Measurements from ENCODE around the gene ANGPTL8. TPM values are rescaled to one million over a fixed set of nuclear protein-coding genes. Genes with fewer than 3 reads are reported as not detected.

The ANGPTL8 gene
- total RNA-seq, 4 donors from 2014 or later, result not detected

DNA sequence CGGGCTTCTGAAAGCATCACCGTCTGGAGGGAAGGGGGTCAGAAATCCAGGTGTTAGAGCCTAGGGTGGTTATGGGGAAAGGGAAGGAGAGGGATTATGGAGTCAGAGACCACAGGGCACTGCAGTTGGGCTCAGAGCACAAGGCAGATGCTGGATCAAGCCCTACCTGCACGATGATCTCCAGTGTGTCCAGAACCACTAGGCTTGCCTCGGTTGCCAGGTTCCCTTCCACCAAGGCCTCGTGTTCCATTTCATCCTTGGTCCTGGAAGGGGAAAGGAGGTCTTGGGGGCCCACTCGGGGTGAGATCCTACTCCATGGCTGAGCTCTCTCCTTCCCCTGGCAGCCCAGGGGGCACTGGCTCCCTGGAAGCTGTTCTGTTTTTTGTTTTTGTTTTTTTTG is 25.0 kb upstream of the ANGPTL8 start:
- H3K4me1 ChIP-seq, result no peaks in the 10 kb centered on the region
- H3K4me3 ChIP-seq, result no peak overlapping the region
- TF ChIP-seq POLR2A (IDR thresholded peaks at IDR 0.05) (no peak), CTCF (IDR thresholded peaks at IDR 0.05) (no peak)
- H3K27me3 ChIP-seq, result no peaks in the 10 kb centered on the region
- peaks cover 0 to 59% (median 3%) of the 10 kb centered on the region in 3 donors for H3K36me3 ChIP-seq
- no peak overlapping the region for H3K27ac ChIP-seq
- DNase-seq, result no peak
- H3K9me3 ChIP-seq, result no peaks in the 10 kb centered on the region

- no peak overlapping the region for H3K4me3 ChIP-seq
- no peak for DNase-seq
- peaks cover 0 to 4% (median 0%) of the 10 kb centered on the region in 4 donors for H3K9me3 ChIP-seq
- H3K27ac ChIP-seq, result no peak overlapping the region
- H3K36me3 ChIP-seq, result peaks cover 0 to 49% (median 8%) of the 10 kb centered on the region in 3 donors
- TF ChIP-seq CTCF (IDR thresholded peaks at IDR 0.05) (no peak), POLR2A (IDR thresholded peaks at IDR 0.05) (no peak)
- H3K27me3 ChIP-seq, result no peaks in the 10 kb centered on the region
- no peaks in the 10 kb centered on the region for H3K4me1 ChIP-seq
Observed at GRCh38 chr19:11221082-11221598, 18.3 kb upstream of the ANGPTL8 start.

GRCh38 chr19:11223200-11223599 is 16.2 kb upstream of the ANGPTL8 start:
- TF ChIP-seq CTCF (IDR thresholded peaks at IDR 0.05) (no peak), POLR2A (IDR thresholded peaks at IDR 0.05) (no peak)
- DNase-seq, result no peak
- Histone ChIP-seq H3K9me3 (peaks cover 0 to 4% (median 0%) of the 10 kb centered on the region in 4 donors), H3K27ac (no peak overlapping the region), H3K4me1 (no peaks in the 10 kb centered on the region), H3K36me3 (peaks cover 0 to 36% (median 8%) of the 10 kb centered on the region in 3 donors), H3K4me3 (no peak overlapping the region), H3K27me3 (no peaks in the 10 kb centered on the region)

- no peak overlapping the region for H3K4me3 ChIP-seq
- DNase-seq, result no peak
- peaks cover 0 to 33% (median 8%) of the 10 kb centered on the region in 3 donors for H3K36me3 ChIP-seq
- TF ChIP-seq CTCF (IDR thresholded peaks at IDR 0.05), result no peak
- TF ChIP-seq POLR2A (IDR thresholded peaks at IDR 0.05), result no peak
- H3K27me3 ChIP-seq, result no peaks in the 10 kb centered on the region
- H3K9me3 ChIP-seq, result peaks cover 0 to 4% (median 0%) of the 10 kb centered on the region in 4 donors
- no peaks in the 10 kb centered on the region for H3K4me1 ChIP-seq
- no peak overlapping the region for H3K27ac ChIP-seq
Observed at GRCh38 chr19:11224429-11224828, 15.0 kb upstream of the ANGPTL8 start.

DNA sequence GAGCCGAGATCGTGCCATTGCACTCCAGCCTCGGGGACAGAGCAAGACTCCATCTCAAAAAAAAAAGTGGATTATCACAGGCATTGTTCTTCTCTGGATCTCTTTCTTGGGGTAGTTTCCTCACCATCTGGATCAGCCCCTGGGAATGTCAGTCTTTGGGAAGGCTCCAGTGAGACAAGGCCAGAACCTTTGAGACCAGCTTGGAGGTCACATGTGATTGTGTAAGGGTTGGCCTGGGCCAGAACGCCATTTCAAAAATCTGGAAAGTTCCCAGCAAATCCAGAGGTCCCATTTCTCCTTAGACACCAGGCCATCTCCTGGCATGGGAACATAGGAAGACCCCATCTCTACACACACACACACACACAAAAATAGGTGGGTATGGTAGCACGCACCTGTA is 14.2 kb upstream of the ANGPTL8 start:
- Histone ChIP-seq H3K9me3 (peaks cover 0 to 4% (median 0%) of the 10 kb centered on the region in 4 donors), H3K27ac (no peak overlapping the region), H3K36me3 (peaks cover 0 to 33% (median 8%) of the 10 kb centered on the region in 3 donors), H3K4me3 (no peak overlapping the region), H3K4me1 (no peaks in the 10 kb centered on the region), H3K27me3 (no peaks in the 10 kb centered on the region)
- DNase-seq, result no peak
- TF ChIP-seq POLR2A (IDR thresholded peaks at IDR 0.05) (no peak), CTCF (IDR thresholded peaks at IDR 0.05) (no peak)

DNA sequence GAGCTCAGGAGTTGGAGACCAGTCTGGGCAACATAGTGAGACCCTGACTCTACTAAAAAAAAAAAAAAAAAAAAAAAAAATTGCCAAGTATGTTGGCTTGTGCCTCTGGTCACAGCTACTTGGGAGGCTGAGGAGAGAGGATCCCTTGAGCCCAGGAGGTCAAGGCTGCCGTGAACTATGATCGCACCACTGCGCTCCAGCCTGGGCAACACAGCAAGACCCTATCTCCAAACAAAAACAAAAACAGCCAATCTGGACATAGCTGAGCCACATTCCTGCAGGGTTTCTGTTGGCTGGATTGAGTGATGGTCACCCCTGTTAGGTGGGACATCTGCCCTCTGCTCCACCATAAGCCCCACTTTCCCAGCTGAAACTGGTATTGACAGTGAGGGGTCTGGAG is 13.6 kb upstream of the ANGPTL8 start:
- Histone ChIP-seq H3K4me1 (no peaks in the 10 kb centered on the region), H3K4me3 (no peak overlapping the region), H3K27me3 (no peaks in the 10 kb centered on the region), H3K27ac (no peak overlapping the region), H3K36me3 (peaks cover 0 to 33% (median 8%) of the 10 kb centered on the region in 3 donors), H3K9me3 (peaks cover 0 to 4% (median 0%) of the 10 kb centered on the region in 4 donors)
- TF ChIP-seq CTCF (IDR thresholded peaks at IDR 0.05) (no peak), POLR2A (IDR thresholded peaks at IDR 0.05) (no peak)
- DNase-seq, result no peak
